Endothelial cell of umbilical vein (primary cell): Measurements from ENCODE around the gene ADARB1.

Experiments used
- CTCF ChIP-seq, 2 donors: IDR thresholded peaks; 1 replicate in 1 of 2; 2 replicates in 1 of 2; pipeline ENCODE4 v1.5.1; 2011; ENCODE audit warnings: low read length in 2 of 2, mild to moderate bottlenecking in 2 of 2, moderate library complexity in 2 of 2, control low read depth in 1 of 2, inconsistent platforms in 1 of 2, low read depth in 1 of 2; ENCODE audit not compliant: insufficient read depth in 1 of 2; ENCODE audit errors: extremely low read depth in 1 of 2
- EZH2 ChIP-seq: IDR thresholded peaks from 2 replicates; pipeline ENCODE4 v1.6.1; 2012; ENCODE audit warnings: borderline replicate concordance, low read depth, mild to moderate bottlenecking, moderate library complexity, low read length, inconsistent platforms; ENCODE audit not compliant: severe bottlenecking
- GATA2 ChIP-seq: IDR thresholded peaks from 2 replicates; pipeline ENCODE4 v1.7.0; 2011; ENCODE audit warnings: low read depth, mild to moderate bottlenecking, moderate library complexity, mixed read lengths, low read length; ENCODE audit not compliant: insufficient read length, insufficient read depth
- JUN ChIP-seq: IDR thresholded peaks from 2 replicates; pipeline ENCODE4 v1.6.1; 2011; ENCODE audit warnings: borderline replicate concordance, low read depth; ENCODE audit not compliant: insufficient read length, insufficient read depth
- MYC ChIP-seq: IDR thresholded peaks from one replicate; pipeline ENCODE4 v1.6.1; 2011; ENCODE audit warnings: mild to moderate bottlenecking, low read depth, low read length
- POLR2A ChIP-seq: IDR thresholded peaks from 2 replicates; pipeline ENCODE4 v1.6.1; 2012; ENCODE audit warnings: low read depth, mild to moderate bottlenecking, control low read depth, low read length
- POLR2AphosphoS5 ChIP-seq: IDR thresholded peaks from 2 replicates; pipeline ENCODE4 v1.6.1; 2012; ENCODE audit warnings: low read depth, mild to moderate bottlenecking, control low read depth, low read length, moderate library complexity; ENCODE audit not compliant: insufficient read depth
- TF ChIP-seq, protein P1 (sequence below): IDR thresholded peaks from 2 replicates; pipeline ENCODE4 v1.6.1; 2011; ENCODE audit not compliant: insufficient read depth, insufficient read length

DNA sequence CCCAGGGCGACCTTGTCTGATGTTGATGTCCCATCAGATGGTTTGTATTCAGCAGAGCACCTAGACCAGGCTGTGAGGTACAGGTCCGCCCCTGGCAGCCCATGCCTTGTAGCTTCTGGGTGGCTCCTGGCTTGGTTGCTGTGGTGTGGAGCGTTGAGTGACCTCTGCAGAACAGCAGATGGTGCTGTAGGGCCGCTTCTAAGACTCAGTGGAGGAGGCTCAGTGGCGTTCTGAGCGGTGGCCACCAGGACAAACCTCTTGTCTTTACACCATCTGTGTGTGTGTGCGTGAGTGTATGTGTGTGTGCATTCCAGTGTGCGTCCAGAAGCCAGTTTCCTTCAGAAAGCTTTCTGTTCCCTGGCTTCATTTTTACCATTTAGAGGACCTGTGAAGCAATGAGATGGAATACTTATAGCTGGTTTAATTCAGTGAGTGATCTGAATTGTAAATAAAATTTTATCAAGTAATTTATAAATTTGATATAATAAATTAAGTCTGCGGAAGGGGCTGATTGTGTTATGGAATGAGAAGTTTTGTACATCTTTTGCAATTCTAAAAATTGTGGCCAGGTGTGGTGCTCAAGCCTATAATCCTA is 66.1 kb downstream of the ADARB1 start:
- TF ChIP-seq, protein P1, sequence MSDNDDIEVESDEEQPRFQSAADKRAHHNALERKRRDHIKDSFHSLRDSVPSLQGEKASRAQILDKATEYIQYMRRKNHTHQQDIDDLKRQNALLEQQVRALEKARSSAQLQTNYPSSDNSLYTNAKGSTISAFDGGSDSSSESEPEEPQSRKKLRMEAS = no peak
- TF ChIP-seq CTCF (IDR thresholded peaks at IDR 0.05; ENCODE audit: extremely low read depth in 1 of 2, insufficient read depth in 1 of 2, low read depth in 1 of 2, low read length in 2 of 2) (peak; percentile 90 to 93), POLR2A (no peak), EZH2 (no peak), POLR2AphosphoS5 (no peak), JUN (no peak), GATA2 (no peak), MYC (no peak)
